ENCODE data around the gene VPS11.

Gene VPS11

DNA sequence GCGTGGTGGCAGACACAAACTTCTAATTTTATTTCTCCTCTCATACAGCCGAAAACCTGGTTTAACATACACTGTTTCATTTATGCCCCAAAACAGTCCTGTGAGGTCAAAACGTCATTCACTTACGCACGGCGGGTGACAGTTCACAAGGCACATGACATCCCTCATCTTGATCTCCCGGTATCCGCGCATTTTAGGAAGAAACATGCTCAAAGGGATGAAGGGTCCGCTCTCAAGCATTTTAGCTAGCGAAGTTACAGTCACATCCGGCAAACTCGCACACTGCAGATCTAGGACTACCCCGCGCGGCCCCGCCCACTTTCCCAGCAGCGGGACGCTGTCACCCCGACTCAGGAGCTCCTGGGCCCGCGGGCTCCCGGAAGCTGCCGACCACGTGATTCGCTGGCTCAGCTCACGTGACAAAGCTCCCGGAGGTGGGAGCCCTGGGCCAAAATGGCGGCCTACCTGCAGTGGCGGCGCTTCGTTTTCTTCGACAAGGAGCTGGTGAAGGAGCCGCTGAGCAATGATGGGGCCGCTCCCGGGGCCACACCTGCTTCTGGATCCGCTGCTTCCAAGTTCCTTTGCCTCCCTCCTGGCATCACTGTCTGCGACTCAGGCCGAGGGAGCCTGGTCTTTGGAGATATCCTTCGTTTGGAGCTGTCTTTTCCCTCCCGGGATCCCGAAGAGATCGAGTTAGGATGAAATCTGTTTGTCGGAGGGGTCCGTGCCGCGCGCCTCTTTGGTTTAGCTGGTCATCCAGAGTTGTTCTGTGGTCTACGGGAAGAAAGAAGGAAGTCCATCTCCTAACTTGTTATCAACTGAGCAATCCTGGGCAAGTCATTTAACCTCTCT lies at the start of gene VPS11:
VPS11 (plus strand) TSS at position 448 of the 852 bp plus-strand sequence; CDS start at position 454, 6 bp downstream.
- no peak for TF ChIP-seq CTCF (IDR thresholded peaks at IDR 0.05; ENCODE audit: control insufficient read depth, insufficient read depth, low read depth, low read length, missing control alignments)
- peak; percentile 72 for DNase-seq (ENCODE audit: low read depth)
- peak within 1 kb of the TSS; percentile 83 for H3K4me3 ChIP-seq (ENCODE audit: control insufficient read depth, low read depth, low read length)

DNA sequence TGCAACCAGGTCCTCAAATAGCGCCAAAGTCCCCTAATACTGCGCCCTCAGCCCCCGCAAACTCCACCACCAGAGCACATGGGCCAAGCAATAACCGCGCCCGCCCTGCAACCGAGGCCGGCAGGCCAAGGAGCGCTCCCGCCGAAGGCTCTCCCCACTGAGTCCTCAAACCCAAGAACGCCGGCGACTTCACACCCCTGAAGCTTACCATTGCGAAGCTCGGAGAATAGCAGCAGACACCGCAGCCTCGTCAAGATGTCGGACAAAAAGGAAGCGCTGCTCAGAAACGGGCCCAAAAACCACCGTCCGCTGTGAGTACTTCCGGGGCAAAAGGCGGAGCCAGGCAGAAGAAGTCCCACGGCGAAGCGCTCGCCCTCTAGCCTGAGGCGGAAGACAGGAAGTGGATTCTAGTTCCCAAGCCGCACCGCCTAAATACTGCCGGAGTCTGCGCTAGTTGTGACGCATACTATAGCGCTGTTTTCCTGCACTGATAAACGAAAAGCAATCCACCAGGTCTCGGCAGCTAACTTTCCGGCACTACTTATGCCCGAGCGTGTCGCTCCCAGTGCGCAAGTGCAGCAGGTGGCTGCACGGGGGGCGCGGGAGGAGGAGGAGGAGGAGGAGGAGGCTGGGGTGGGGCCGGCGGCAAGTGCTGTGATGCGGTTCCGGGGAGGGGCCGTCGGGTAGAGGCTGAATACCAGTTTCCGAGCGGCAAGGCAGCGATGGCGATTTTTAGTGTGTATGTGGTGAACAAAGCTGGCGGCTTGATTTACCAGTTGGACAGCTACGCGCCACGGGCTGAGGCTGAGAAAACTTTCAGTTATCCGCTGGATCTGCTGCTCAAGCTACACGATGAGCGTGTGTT lies 49.3 kb upstream of the VPS11 start, which contains the start of the genes RPS25 and TRAPPC4:
RPS25 (minus strand) TSS at position 270 of the 865 bp plus-strand sequence; CDS start at position 211, 59 bp downstream.
TRAPPC4 (plus strand) TSS at position 693 of the 865 bp plus-strand sequence; CDS start at position 723, 30 bp downstream.
- no peak for TF ChIP-seq CTCF (IDR thresholded peaks at IDR 0.05; ENCODE audit: control insufficient read depth, insufficient read depth, low read depth, low read length, missing control alignments)
- DNase-seq (ENCODE audit: low read depth): peak; percentile 82
- H3K4me3 ChIP-seq (ENCODE audit: control insufficient read depth, low read depth, low read length): peak within 1 kb of the TSS; percentile 98

DNA sequence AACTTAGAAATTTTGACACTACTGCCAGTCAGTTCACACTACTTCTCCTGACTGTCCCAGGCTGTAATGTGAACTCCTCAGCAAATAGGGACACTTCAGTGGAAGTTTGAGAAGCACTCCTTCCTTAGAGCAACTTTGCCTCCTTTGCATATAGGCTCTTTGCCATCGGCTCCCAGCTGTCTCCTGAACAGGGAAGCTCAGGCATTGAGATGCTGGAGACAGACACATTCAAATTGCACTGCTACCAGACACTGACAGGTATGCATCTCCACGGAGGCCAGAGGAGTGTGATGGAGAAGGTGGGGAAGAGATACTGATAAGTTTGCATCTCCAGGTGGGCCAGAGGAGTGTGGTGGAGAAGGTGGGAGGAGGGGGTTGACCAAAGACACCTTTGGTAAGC lies 47.6 kb upstream of the VPS11 start:
- no peak for DNase-seq (ENCODE audit: low read depth)
- TF ChIP-seq CTCF (IDR thresholded peaks at IDR 0.05; ENCODE audit: control insufficient read depth, insufficient read depth, low read depth, low read length, missing control alignments): no peak
- H3K4me3 ChIP-seq (ENCODE audit: control insufficient read depth, low read depth, low read length): peak overlapping the region; percentile 98

DNA sequence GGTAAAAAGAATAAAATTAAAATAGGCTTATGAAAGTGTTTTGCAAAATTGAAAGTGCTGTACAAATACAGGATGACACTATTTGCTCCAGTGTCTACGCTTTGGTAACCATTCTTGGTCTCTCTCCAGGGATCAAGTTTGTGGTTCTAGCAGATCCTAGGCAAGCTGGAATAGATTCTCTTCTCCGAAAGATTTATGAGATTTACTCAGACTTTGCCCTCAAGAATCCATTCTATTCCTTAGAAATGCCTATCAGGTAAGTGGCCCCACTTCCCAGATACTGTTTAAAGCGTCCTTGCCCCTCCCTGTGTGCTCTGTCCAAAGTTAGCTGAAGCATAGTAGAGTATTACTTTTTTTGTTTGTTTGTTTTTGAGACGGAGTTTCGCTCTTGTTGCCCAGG lies 46.0 kb upstream of the VPS11 start:
- TF ChIP-seq CTCF (IDR thresholded peaks at IDR 0.05; ENCODE audit: control insufficient read depth, insufficient read depth, low read depth, low read length, missing control alignments): no peak
- H3K4me3 ChIP-seq (ENCODE audit: control insufficient read depth, low read depth, low read length): no peak overlapping the region
- no peak for DNase-seq (ENCODE audit: low read depth)

- no peak for TF ChIP-seq CTCF (IDR thresholded peaks at IDR 0.05; ENCODE audit: control insufficient read depth, insufficient read depth, low read depth, low read length, missing control alignments)
- H3K4me3 ChIP-seq (ENCODE audit: control insufficient read depth, low read depth, low read length): no peak overlapping the region
- DNase-seq (ENCODE audit: low read depth): peak; percentile 11
Measured at GRCh38 chr11:119023741-119024140, 43.9 kb upstream of the VPS11 start.

- no peak overlapping the region for H3K4me3 ChIP-seq (ENCODE audit: control insufficient read depth, low read depth, low read length)
- no peak for DNase-seq (ENCODE audit: low read depth)
- TF ChIP-seq CTCF (IDR thresholded peaks at IDR 0.05; ENCODE audit: control insufficient read depth, insufficient read depth, low read depth, low read length, missing control alignments): no peak
Measured at GRCh38 chr11:119024430-119025098, 43.1 kb upstream of the VPS11 start.

Measured in AG09309 (cell line).